SJSA1 (cell line): Measurements from ENCODE around the gene PRPF40A. TPM values are rescaled to one million over a fixed set of nuclear protein-coding genes. Genes with fewer than 3 reads are reported as not detected.
A peak's percentile ranks its signal among the peaks of the same experiment; 100 is the strongest.
"Not testable (repeated sequence)": the region's sequence is repeated elsewhere in the genome, so short reads cannot be mapped to it uniquely, and the experiment has no call there.

Source experiments
- DNase-seq, 2 experiments: peaks; one replicate each; pipeline ENCODE4 v3.0.0-alpha.2; 2015 to 2020; ENCODE audit warnings: low spot score in 2 of 2, low read depth in 1 of 2
- H3K27ac ChIP-seq: fragments of 250-450 bp; sonication (Bioruptor Pico); 2 replicates; pipeline ENCODE4 v1.5.1; 2020; ENCODE audit warnings: mild to moderate bottlenecking, moderate library complexity
- H3K27me3 ChIP-seq: fragments of 250-450 bp; sonication (Bioruptor Pico); replicated peaks from 2 replicates; pipeline ENCODE4 v1.5.1; 2020; ENCODE audit warnings: mild to moderate bottlenecking, moderate library complexity
- H3K36me3 ChIP-seq: fragments of 250-450 bp; sonication (Bioruptor Pico); 2 replicates; pipeline ENCODE4 v1.5.1; 2020; ENCODE audit warnings: mild to moderate bottlenecking
- H3K4me1 ChIP-seq: fragments of 250-450 bp; sonication (Bioruptor Pico); replicated peaks from 2 replicates; pipeline ENCODE4 v1.6.1; 2021; ENCODE audit warnings: mild to moderate bottlenecking
- H3K4me3 ChIP-seq: fragments of 250-450 bp; sonication (Bioruptor Pico); 2 replicates; pipeline ENCODE4 v1.5.1; 2020; ENCODE audit warnings: mild to moderate bottlenecking
- H3K9me3 ChIP-seq: fragments of 250-450 bp; sonication (Bioruptor Pico); replicated peaks from 2 replicates; pipeline ENCODE4 v1.5.1; 2020; ENCODE audit warnings: mild to moderate bottlenecking
- total RNA-seq: library from RNA; depleted of rRNA; stranded (reverse); fragments of >200 nt; shearing (Covaris generic); gene quantifications from 2 replicates; pipeline ENCODE4 v1.2.3, GENCODE V29; 2014; rRNA removed

Gene PRPF40A
- 156 and 189 TPM in 2 replicates for total RNA-seq

DNA sequence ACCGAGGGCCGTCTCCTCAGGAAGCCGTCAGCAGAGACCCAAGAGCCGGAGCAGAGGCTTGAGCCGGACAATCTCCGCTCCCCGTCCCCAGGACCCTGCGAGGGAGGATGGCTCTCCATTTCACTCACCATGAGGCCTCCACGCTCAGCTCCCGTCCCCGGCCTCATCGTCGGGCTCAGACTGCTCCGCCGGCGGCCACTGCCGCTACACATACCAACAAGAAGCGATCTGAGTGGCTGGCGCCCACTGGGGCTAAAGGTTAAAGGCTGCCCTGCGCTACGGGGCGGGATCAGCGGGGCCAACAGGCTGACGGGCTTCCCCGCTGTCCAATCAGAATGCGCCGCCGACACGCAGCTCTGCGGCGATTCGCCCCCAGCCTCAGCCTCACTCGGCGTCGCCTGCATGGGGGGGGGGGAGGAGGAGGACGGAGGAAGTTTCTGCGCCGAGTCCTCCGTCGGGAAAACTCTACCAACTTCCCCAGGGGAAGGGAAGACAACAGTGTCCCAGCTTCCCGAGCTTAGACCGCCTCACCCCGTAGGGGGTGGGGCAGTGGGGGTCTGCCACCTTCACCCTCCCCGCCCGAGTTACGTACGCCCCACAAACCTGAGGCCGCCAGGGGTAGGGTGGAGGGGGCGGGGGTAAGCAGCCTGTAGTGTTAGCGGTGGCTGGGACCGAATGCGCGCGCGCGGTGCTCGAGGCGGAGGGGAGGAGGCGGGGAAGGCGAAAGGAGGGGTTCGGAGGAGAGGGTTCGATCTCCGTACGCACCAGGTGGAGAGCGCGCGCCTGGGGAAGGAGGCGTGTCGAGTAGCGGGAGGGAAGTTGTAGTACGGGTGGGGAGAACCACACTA lies at the start of gene PRPF40A:
TSS of gene PRPF40A (minus strand) at position 234 of the 848 bp plus-strand sequence. CDS start at position 212, 22 bp downstream.
- Histone ChIP-seq H3K9me3 (no peaks in the 10 kb centered on the region), H3K27me3 (no peaks in the 10 kb centered on the region), H3K36me3 (peaks cover 51% of the 10 kb centered on the region), H3K27ac (peak within 1 kb of the TSS; percentile 91), H3K4me3 (peak within 1 kb of the TSS; percentile 85), H3K4me1 (peaks cover 13% of the 10 kb centered on the region; the same call in 1 of the 2 replicates)
- DNase-seq, result peak; percentile 97 to 98

DNA sequence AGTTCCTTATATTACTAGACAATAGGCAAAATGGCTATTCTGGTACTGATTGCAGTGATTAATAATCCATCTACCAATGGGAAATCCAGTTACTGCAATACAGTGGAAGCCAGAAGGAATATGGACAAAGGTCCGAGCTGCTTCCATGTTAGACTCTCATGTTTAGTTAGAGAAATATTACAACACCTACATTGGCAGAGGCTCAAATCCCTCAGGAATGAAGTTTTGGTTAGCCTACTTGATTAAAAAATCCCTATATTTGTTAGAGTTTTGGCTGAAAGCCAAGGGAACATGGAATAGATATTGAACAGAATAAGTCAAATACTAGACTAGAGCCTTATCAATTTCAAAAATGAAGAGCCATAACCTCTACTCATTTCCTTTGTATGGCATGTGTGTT lies 49.7 kb upstream of the PRPF40A start:
- DNase-seq, result no peak
- Histone ChIP-seq H3K4me1 (0 out of 2 replicates have a peak, but pooled peaks cover 4% of the 10 kb centered on the region), H3K36me3 (peaks cover 4% of the 10 kb centered on the region; the same call in 1 of the 2 replicates), H3K4me3 (no peak overlapping the region), H3K9me3 (no peaks in the 10 kb centered on the region), H3K27me3 (peaks cover 3% of the 10 kb centered on the region; the same call in 1 of the 2 replicates), H3K27ac (no peak overlapping the region)

DNA sequence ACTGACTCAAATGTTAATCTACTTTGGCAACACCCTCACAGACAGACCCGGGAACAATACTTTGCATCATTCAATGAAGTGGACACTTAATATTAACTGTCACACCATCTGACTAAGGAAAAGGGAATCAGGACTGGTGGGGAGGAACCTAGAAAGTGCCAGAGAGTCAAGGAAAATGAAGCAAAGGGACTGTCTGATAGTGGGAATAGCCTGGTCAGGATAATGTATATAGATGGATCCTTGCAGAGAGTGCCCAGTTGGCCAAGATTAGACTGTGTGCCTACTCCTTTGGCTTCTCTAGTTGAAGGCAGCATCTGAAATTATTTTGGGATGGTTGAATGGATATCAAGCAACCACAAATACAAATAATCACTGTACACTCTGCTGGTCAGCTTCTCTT lies 46.4 kb upstream of the PRPF40A start:
- Histone ChIP-seq H3K9me3 (no peaks in the 10 kb centered on the region), H3K4me3 (no peak overlapping the region), H3K27me3 (no peaks in the 10 kb centered on the region), H3K27ac (no peak overlapping the region), H3K4me1 (peaks cover 10% of the 10 kb centered on the region; the same call in 1 of the 2 replicates), H3K36me3 (peaks cover 11% of the 10 kb centered on the region; the same call in 1 of the 2 replicates)
- no peak for DNase-seq

DNA sequence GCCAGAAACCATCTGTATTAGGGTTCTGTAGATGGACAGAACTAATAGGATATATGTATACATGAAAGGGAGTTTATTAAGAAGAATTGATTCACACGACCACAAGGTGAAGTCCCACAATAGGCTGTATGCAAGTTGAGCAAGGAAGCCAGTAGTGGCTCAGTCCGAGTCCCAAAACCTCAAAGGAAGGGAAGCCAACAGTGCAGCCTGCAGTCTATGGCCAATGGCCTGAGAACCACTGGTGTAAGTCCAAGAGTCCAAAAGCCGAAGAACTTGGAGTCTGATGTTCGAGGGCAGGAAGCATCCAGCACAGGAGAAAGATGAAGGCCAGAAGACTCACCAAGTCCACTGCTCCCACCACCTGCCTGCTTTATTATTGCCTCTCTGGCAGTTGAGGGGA lies 45.9 kb upstream of the PRPF40A start:
- H3K4me3 ChIP-seq, DNase-seq, H3K27me3 ChIP-seq, H3K4me1 ChIP-seq, H3K27ac ChIP-seq, H3K9me3 ChIP-seq: not testable (repeated sequence)
- H3K36me3 ChIP-seq, result peaks cover 11% of the 10 kb centered on the region; the same call in 1 of the 2 replicates

DNA sequence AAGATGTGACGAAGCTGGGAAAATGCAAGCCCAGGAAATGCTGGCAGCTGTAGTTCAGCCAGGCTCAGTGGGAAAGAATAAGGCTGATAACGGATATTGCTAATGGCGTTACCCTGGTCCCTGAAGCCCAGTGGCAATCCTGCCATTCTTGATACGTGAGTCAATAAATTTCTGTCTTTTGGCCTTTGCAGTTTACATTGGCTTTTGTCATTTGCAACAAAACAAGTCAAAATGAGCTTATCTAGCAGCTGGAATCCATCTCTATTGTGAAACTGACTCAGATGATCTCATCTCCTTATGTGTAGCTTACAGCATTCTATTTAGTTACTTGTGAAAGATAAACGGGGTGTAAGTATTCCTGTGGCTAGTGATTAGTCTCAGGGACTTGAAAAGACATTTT lies 44.9 kb upstream of the PRPF40A start:
- Histone ChIP-seq H3K27ac (peak overlapping the region; percentile 66), H3K4me3 (no peak overlapping the region), H3K9me3 (no peaks in the 10 kb centered on the region), H3K36me3 (peaks cover 16% of the 10 kb centered on the region; the same call in 1 of the 2 replicates), H3K27me3 (no peaks in the 10 kb centered on the region), H3K4me1 (peaks cover 10% of the 10 kb centered on the region; the same call in 1 of the 2 replicates)
- peak in 1 of 2 experiments; percentile 49 for DNase-seq

DNA sequence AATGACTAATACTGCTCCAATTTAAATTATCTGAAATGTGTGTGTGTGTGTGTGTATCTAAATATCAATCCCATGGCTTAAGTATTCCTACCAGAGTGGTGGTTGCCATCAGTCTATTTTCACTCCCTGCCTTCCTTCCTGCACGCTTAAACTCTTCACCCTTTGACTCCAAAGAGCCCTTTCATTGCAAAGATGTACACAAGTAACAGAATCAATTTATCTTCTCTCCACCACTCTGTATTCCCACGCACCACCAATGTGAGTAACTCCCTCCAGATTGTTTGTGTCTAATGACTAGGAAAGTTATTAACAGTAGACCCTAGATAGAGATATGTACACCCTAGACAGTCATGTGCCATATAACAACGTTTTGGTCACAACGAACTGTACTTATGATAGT lies 44.0 kb upstream of the PRPF40A start:
- H3K9me3 ChIP-seq, result no peaks in the 10 kb centered on the region
- peak overlapping the region; percentile 66 for H3K27ac ChIP-seq
- no peaks in the 10 kb centered on the region for H3K27me3 ChIP-seq
- peaks cover 10% of the 10 kb centered on the region; the same call in 1 of the 2 replicates for H3K4me1 ChIP-seq
- H3K36me3 ChIP-seq, result peaks cover 22% of the 10 kb centered on the region
- DNase-seq, result no peak
- no peak overlapping the region for H3K4me3 ChIP-seq

DNA sequence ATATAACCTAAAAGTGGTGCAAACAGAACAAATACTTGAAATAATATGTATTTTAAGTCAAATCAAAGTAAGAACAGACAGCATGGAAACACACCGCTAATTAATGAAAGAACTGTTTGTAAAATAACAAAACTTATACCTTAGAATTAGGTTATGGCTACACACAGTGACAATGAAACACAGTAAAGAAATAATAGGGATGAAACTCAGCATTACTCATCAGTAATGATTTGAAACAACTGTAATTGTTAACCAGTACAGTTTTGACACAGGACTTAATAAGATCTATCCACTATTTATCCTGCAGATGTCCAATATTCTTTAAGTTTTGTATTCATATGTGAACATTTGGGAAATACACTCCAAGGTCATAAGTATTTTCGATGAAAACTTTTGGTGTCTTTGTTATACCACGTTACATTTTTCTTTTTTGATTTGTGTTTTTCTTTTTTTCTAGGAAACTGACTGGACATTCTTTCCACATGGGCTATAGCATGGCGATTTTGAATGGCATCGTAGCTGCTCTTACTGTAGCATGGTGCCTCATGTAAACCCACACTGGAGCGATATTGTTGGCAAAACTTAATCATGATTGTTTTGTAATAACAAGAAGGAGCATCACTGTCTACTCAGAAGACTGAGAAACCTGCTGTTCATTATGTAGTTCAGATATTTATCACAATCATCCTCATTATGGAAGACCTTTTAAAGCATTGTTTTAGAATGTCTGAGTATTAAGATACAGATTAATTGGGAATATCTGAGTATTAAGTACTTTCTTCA lies 42.2 kb upstream of the PRPF40A start:
- Histone ChIP-seq H3K4me3 (no peak overlapping the region), H3K27me3 (no peaks in the 10 kb centered on the region), H3K4me1 (peaks cover 10% of the 10 kb centered on the region; the same call in 1 of the 2 replicates), H3K36me3 (peaks cover 23% of the 10 kb centered on the region), H3K27ac (no peak overlapping the region), H3K9me3 (no peaks in the 10 kb centered on the region)
- DNase-seq, result no peak

DNA sequence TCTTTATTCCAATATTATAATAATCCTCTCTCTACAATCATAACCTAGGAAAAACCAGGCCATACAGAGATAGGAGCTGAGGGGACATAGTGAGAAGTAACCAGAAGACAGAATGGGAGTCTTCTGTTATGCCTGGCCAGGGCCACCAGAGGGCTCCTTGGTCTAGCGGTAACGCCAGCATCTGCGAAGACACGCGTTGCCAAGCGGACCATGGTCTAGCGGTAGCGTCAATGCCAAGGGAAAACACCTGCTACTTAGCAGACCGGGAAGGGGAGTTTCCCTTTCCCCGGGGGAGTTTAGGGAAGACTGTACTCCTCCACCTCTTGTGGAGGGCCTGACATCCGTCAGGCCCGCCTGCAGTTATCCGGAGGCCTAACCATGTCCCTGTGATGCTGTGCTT lies 37.8 kb upstream of the PRPF40A start:
- no peak overlapping the region for H3K27ac ChIP-seq
- H3K9me3 ChIP-seq, result no peaks in the 10 kb centered on the region
- H3K4me1 ChIP-seq, result no peaks in the 10 kb centered on the region
- no peaks in the 10 kb centered on the region for H3K27me3 ChIP-seq
- no peak overlapping the region for H3K4me3 ChIP-seq
- DNase-seq, result no peak
- H3K36me3 ChIP-seq, result peaks cover 45% of the 10 kb centered on the region

DNA sequence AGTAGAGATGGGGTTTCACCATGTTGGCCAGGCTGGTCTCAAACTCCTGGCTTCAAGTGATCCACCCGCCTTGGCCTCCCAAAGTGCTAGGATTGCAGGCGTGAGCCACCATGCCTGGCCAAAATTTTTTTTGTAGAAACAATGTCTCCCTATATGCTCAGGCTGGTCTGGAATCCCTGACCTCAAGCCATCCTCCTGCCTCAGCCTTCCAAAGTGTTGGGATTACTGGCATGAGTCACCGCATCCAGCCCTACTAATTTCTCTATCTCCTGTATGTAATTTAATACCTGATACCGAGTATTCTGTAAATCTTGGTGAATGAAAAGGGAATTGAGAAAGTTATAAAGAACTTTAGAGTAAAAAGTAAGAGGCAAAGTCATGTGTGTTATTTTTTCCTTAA lies 30.5 kb upstream of the PRPF40A start:
- peaks cover 46% of the 10 kb centered on the region for H3K36me3 ChIP-seq
- H3K9me3 ChIP-seq, DNase-seq, H3K27me3 ChIP-seq, H3K4me3 ChIP-seq, H3K4me1 ChIP-seq, H3K27ac ChIP-seq: not testable (repeated sequence)

DNA sequence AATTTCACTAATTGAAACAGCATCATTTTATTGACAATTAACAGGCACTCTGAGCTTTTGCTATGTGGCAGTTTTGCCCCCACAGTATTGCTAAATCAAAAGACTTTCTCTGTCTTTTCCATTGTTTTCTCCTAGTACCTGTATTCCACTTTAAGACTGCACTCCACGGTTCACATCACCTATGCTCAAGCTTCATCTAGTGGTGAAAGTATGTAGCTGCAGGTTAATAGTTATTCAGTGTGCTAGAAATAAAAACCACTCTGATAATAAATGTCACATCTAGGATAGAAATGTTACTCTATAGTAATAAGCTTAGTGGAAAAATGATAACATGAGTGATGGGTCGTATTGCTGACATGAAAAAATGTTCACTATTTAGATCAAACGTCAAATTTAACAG lies 25.7 kb upstream of the PRPF40A start:
- Histone ChIP-seq H3K9me3 (no peaks in the 10 kb centered on the region), H3K4me3 (no peak overlapping the region), H3K27ac (no peak overlapping the region), H3K27me3 (no peaks in the 10 kb centered on the region), H3K4me1 (no peaks in the 10 kb centered on the region), H3K36me3 (peaks cover 42% of the 10 kb centered on the region)
- no peak for DNase-seq

DNA sequence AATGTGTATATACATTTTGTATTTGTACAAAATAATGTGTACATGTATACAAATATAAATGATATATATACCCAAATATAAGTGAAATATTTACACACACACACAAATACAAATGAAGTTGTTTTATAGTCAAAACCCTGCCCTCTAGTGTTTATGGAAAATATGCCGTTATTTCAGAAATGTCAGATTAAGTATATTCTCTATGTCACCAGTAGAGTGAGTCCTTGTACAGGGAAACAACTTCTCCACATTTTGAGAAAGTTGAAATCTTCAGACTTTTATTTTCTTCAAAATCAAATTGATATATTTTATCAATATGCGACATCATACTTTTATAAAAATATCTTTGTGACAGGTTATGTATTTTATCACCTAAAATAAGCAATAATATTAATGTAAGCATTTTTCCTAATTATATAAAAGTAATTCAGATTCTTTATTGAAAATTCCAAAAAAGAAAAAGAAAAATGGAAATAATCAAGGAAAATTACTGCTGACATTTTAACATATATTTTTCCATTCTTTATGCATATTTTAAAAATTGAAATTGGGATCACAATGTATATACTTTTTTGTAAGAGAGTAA lies 23.6 kb upstream of the PRPF40A start:
- peak in 1 of 2 experiments; percentile 38 for DNase-seq
- Histone ChIP-seq H3K4me3 (no peak overlapping the region), H3K36me3 (peaks cover 61% of the 10 kb centered on the region), H3K9me3 (no peaks in the 10 kb centered on the region), H3K27me3 (no peaks in the 10 kb centered on the region), H3K4me1 (no peaks in the 10 kb centered on the region), H3K27ac (no peak overlapping the region)

DNA sequence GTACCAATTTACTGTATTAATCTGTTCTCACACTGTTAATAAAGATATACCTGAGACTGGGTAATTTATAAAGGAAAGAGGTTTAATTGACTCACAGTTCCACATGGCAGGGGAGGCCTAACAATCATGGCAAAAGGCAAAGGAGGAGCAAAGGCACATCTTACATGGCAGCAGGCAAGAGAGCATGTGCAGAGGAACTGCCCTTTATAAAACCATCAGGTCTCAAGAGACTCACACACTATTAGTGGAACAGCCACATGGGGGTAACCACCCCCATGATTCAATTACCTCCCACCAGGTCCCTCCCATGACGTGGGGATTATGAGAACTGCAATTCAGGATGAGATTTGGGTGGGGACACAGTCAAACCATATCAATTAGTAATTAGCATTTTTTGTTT lies 22.4 kb upstream of the PRPF40A start:
- not testable (repeated sequence) for H3K27ac ChIP-seq, H3K4me3 ChIP-seq, H3K9me3 ChIP-seq, DNase-seq, H3K4me1 ChIP-seq, H3K27me3 ChIP-seq
- peaks cover 64% of the 10 kb centered on the region for H3K36me3 ChIP-seq

DNA sequence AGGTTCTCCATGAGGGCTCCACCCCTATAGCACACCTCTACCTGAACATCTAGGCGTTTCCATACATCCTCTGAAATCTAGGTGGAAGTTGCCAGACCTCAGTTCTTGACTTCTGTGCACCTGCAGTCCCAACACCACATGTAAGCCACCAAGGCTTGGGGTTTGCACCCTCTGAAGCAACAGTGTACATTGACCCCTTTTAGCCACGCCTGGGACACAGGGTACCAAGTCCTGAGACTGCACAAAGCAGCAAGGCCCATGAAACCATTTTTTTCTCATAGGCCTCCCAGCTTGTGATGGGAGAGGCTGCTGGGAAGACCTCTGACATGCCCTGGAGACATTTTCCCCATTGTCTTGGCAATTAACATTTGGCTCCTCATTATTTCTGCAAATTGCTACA lies 21.2 kb upstream of the PRPF40A start:
- no peak for DNase-seq
- Histone ChIP-seq H3K9me3 (no peaks in the 10 kb centered on the region), H3K36me3 (peaks cover 61% of the 10 kb centered on the region), H3K27me3 (no peaks in the 10 kb centered on the region), H3K4me1 (no peaks in the 10 kb centered on the region), H3K4me3 (no peak overlapping the region), H3K27ac (no peak overlapping the region)
